Neural cell (in vitro differentiated cells): Measurements from ENCODE around the gene ZNF556. TPM values are rescaled to one million over a fixed set of nuclear protein-coding genes. Genes with fewer than 3 reads are reported as not detected.

Experiments
- H2AFZ ChIP-seq: fragments of 200-600, 300-800 bp; sonication (generic), shearing (Covaris generic); 2 replicates; pipeline ENCODE4 v1.6.0; 2014; ENCODE audit warnings: low read depth, mild to moderate bottlenecking, antibody characterized with exemption, low read length, moderate library complexity
- H3F3A ChIP-seq: fragments of 200-600 bp; shearing (Covaris generic); 2 replicates; pipeline ENCODE4 v1.6.1; 2016; ENCODE audit warnings: mild to moderate bottlenecking, moderate library complexity, mixed read lengths, antibody characterized with exemption, low read length; ENCODE audit not compliant: insufficient read depth, poor library complexity, severe bottlenecking
- H3K27ac ChIP-seq: fragments of 200-600, 300-800 bp; sonication (generic), shearing (Covaris generic); 2 replicates; pipeline ENCODE4 v1.5.1; 2014; ENCODE audit warnings: mild to moderate bottlenecking, low read length, moderate library complexity
- H3K27me3 ChIP-seq: fragments of 300-800, 200-600 bp; sonication (generic), shearing (Covaris generic); 2 replicates; pipeline ENCODE4 v1.6.0; 2014; ENCODE audit warnings: mild to moderate bottlenecking, low read depth, low read length, moderate library complexity; ENCODE audit not compliant: insufficient read depth
- H3K36me3 ChIP-seq: fragments of 300-800, 200-600 bp; sonication (generic), shearing (Covaris generic); 2 replicates; pipeline ENCODE4 v1.5.1; 2014; ENCODE audit warnings: mild to moderate bottlenecking, antibody characterized with exemption, low read length, moderate library complexity; ENCODE audit not compliant: insufficient read depth
- H3K4me2 ChIP-seq: fragments of 300-800, 200-600 bp; sonication (generic), shearing (Covaris generic); 2 replicates; pipeline ENCODE4 v1.6.0; 2014; ENCODE audit warnings: mild to moderate bottlenecking, low read length
- H3K4me3 ChIP-seq: fragments of 300-800, 200-600 bp; sonication (generic), shearing (Covaris generic); 2 replicates; pipeline ENCODE4 v1.5.1; 2014; ENCODE audit warnings: mild to moderate bottlenecking, low read length, moderate library complexity
- H3K79me2 ChIP-seq: fragments of 200-600 bp; shearing (Covaris generic); replicated peaks from 2 replicates; pipeline ENCODE4 v1.6.0; 2014; ENCODE audit warnings: mild to moderate bottlenecking, low read length, moderate library complexity; ENCODE audit not compliant: insufficient read depth
- H3K9ac ChIP-seq: fragments of 300-800, 200-600 bp; sonication (generic), shearing (Covaris generic); 2 replicates; pipeline ENCODE4 v1.6.1; 2016; ENCODE audit warnings: mild to moderate bottlenecking, low read length, mixed read lengths
- H3K9me2 ChIP-seq: fragments of 200-600 bp; shearing (Covaris generic); 2 replicates; pipeline ENCODE4 v1.6.1; 2016; ENCODE audit warnings: mild to moderate bottlenecking, low read length, mixed read lengths; ENCODE audit not compliant: insufficient read depth
- H3K9me3 ChIP-seq: fragments of 200-600, 300-800 bp; sonication (generic), shearing (Covaris generic); 2 replicates; pipeline ENCODE4 v1.6.1; 2016; ENCODE audit warnings: mild to moderate bottlenecking, mixed run types, low read length, moderate library complexity, mixed read lengths
- H4K20me1 ChIP-seq: fragments of 200-600 bp; shearing (Covaris generic); 2 replicates; pipeline ENCODE4 v1.6.1; 2016; ENCODE audit warnings: mild to moderate bottlenecking, mixed run types; ENCODE audit not compliant: insufficient read depth
- EP300 ChIP-seq: fragments of 450-650 bp; conservative IDR thresholded peaks from 2 replicates; pipeline ENCODE4 v1.6.1; 2014; ENCODE audit warnings: antibody characterized with exemption, mild to moderate bottlenecking, moderate library complexity; ENCODE audit not compliant: poor library complexity, severe bottlenecking
- EZH2 ChIP-seq: fragments of 200-600, 300-800 bp; shearing (Covaris generic), sonication (generic); IDR thresholded peaks from 2 replicates; pipeline ENCODE4 v1.6.1; 2014; ENCODE audit warnings: antibody characterized with exemption, low read length, borderline replicate concordance, mild to moderate bottlenecking; ENCODE audit not compliant: insufficient read depth, poor library complexity, severe bottlenecking
- MXI1 ChIP-seq: fragments of 450-650 bp; conservative IDR thresholded peaks from 2 replicates; pipeline ENCODE4 v1.6.1; 2014; ENCODE audit warnings: antibody characterized with exemption, mild to moderate bottlenecking; ENCODE audit not compliant: poor library complexity, severe bottlenecking
- POLR2AphosphoS5 ChIP-seq: IDR thresholded peaks from 2 replicates; pipeline ENCODE4 v1.6.1; 2012
- RAD21 ChIP-seq: fragments of 450-650 bp; conservative IDR thresholded peaks from 2 replicates; pipeline ENCODE4 v1.6.1; 2014; ENCODE audit warnings: antibody characterized with exemption, mild to moderate bottlenecking, moderate library complexity
- SMC3 ChIP-seq: fragments of 450-650 bp; conservative IDR thresholded peaks from 2 replicates; pipeline ENCODE4 v1.6.1; 2014; ENCODE audit warnings: antibody characterized with exemption, mild to moderate bottlenecking, moderate library complexity; ENCODE audit not compliant: poor library complexity
- TAF1 ChIP-seq: IDR thresholded peaks from 2 replicates; pipeline ENCODE4 v1.6.1; 2012; ENCODE audit warnings: low read depth
- polyA plus RNA-seq: library from polyadenylated mRNA; depleted of rRNA; stranded (reverse); fragments of >200 nt; gene quantifications from 2 replicates; pipeline ENCODE4 v1.2.3, GENCODE V29; 2014
- TF ChIP-seq, protein P1 (sequence below): fragments of 450-650 bp; IDR thresholded peaks from 2 replicates; pipeline ENCODE4 v1.5.1; 2014; ENCODE audit warnings: antibody characterized with exemption, mild to moderate bottlenecking, moderate library complexity; ENCODE audit not compliant: poor library complexity, severe bottlenecking
- TF ChIP-seq, protein P2 (sequence below): IDR thresholded peaks from 2 replicates; pipeline ENCODE4 v1.6.1; 2012; ENCODE audit warnings: borderline replicate concordance

The ZNF556 gene
- polyA plus RNA-seq, 1 donor from 2014 or later = 0.28 TPM

DNA sequence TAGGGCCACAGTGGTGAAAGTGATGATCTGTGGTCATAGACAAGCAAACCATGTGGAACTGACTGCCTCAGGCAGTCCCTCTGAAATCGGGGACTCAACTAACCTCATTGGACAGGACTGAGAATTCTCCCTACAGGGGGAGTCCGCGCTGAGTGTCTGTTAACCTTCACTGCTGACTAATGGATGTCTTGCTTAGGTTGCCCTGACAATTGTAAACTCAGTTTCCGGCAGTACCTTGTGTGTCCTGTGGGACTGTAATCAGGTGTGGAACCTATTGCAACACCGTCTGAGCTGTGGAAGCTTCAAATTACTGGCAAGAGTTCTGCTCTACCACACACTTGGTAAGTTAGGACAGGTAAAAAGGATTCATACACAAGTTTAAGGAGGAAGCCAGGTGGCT, 55.9 kb downstream of the ZNF556 start:
- no peak for TF ChIP-seq TAF1
- no peak for TF ChIP-seq EP300
- TF ChIP-seq EZH2 = no peak
- no peak for TF ChIP-seq RAD21
- TF ChIP-seq, protein P1, sequence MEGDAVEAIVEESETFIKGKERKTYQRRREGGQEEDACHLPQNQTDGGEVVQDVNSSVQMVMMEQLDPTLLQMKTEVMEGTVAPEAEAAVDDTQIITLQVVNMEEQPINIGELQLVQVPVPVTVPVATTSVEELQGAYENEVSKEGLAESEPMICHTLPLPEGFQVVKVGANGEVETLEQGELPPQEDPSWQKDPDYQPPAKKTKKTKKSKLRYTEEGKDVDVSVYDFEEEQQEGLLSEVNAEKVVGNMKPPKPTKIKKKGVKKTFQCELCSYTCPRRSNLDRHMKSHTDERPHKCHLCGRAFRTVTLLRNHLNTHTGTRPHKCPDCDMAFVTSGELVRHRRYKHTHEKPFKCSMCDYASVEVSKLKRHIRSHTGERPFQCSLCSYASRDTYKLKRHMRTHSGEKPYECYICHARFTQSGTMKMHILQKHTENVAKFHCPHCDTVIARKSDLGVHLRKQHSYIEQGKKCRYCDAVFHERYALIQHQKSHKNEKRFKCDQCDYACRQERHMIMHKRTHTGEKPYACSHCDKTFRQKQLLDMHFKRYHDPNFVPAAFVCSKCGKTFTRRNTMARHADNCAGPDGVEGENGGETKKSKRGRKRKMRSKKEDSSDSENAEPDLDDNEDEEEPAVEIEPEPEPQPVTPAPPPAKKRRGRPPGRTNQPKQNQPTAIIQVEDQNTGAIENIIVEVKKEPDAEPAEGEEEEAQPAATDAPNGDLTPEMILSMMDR = no peak
- no peak for TF ChIP-seq SMC3
- no peak for TF ChIP-seq MXI1
- no peak for TF ChIP-seq POLR2AphosphoS5
- TF ChIP-seq, protein P2, sequence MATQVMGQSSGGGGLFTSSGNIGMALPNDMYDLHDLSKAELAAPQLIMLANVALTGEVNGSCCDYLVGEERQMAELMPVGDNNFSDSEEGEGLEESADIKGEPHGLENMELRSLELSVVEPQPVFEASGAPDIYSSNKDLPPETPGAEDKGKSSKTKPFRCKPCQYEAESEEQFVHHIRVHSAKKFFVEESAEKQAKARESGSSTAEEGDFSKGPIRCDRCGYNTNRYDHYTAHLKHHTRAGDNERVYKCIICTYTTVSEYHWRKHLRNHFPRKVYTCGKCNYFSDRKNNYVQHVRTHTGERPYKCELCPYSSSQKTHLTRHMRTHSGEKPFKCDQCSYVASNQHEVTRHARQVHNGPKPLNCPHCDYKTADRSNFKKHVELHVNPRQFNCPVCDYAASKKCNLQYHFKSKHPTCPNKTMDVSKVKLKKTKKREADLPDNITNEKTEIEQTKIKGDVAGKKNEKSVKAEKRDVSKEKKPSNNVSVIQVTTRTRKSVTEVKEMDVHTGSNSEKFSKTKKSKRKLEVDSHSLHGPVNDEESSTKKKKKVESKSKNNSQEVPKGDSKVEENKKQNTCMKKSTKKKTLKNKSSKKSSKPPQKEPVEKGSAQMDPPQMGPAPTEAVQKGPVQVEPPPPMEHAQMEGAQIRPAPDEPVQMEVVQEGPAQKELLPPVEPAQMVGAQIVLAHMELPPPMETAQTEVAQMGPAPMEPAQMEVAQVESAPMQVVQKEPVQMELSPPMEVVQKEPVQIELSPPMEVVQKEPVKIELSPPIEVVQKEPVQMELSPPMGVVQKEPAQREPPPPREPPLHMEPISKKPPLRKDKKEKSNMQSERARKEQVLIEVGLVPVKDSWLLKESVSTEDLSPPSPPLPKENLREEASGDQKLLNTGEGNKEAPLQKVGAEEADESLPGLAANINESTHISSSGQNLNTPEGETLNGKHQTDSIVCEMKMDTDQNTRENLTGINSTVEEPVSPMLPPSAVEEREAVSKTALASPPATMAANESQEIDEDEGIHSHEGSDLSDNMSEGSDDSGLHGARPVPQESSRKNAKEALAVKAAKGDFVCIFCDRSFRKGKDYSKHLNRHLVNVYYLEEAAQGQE = no peak
- Histone ChIP-seq H3K9me3 (no peaks in the 10 kb centered on the region), H3K27me3 (no peaks in the 10 kb centered on the region), H3K79me2 (no peaks in the 10 kb centered on the region), H3K9me2 (no peaks in the 10 kb centered on the region), H2AFZ (no peak overlapping the region), H3K27ac (no peak overlapping the region), H3K36me3 (no peaks in the 10 kb centered on the region), H4K20me1 (no peaks in the 10 kb centered on the region), H3F3A (no peaks in the 10 kb centered on the region), H3K9ac (no peak overlapping the region), H3K4me2 (no peak overlapping the region), H3K4me3 (no peak overlapping the region)

DNA sequence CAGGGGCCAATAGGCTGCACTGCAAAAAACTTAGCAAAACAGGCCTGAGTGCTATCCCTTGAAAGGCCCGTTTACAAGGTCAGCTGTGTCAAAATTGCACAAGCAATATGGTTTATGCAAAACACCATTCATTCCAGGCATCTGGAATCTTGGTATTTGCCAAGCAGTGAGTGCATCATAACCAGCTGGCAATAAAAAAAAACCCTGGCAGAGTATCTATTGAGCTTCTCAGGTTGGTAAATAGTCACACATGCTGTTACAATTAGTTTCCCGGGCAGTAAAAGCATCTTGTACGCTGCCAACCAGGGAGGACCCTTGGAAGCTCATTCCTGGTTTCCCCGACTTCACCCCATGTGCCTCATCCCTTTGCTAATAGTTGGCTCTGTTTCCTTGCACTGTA, 56.4 kb downstream of the ZNF556 start:
- H3K4me3 ChIP-seq = no peak overlapping the region

More for the DNA sequence above, 56.4 kb downstream of the ZNF556 start:
- Histone ChIP-seq H3K9me3 (no peaks in the 10 kb centered on the region), H3K9me2 (no peaks in the 10 kb centered on the region), H3K27me3 (no peaks in the 10 kb centered on the region), H4K20me1 (no peaks in the 10 kb centered on the region), H3K27ac (no peak overlapping the region), H3K4me2 (no peak overlapping the region), H3F3A (no peaks in the 10 kb centered on the region), H2AFZ (no peak overlapping the region), H3K9ac (no peak overlapping the region), H3K36me3 (no peaks in the 10 kb centered on the region), H3K79me2 (no peaks in the 10 kb centered on the region)
- TF ChIP-seq TAF1 (no peak), POLR2AphosphoS5 (no peak), SMC3 (no peak), RAD21 (no peak), EP300 (no peak), EZH2 (no peak), MXI1 (no peak)
- TF ChIP-seq, protein P1 = no peak
- TF ChIP-seq, protein P2 = no peak
